GM18951 (cell line): Measurements from ENCODE around the gene ZDHHC13.
"Not testable (repeated sequence)": the region's sequence is repeated elsewhere in the genome, so short reads cannot be mapped to it uniquely, and the experiment has no call there.

Experiments used
- POLR2A ChIP-seq: IDR thresholded peaks from 4 replicates; pipeline ENCODE4 v1.6.1; 2011; ENCODE audit warnings: mild to moderate bottlenecking; ENCODE audit not compliant: insufficient read length, insufficient read depth; ENCODE audit errors: extremely low read depth
- in situ Hi-C: fragments of 300-500 bp; cut with MboI; formaldehyde crosslinking; loops from one replicate; pipeline ENCODE4 v1.12.0; 2022; ENCODE audit warnings: low sequenced_read_pairs, mixed read lengths, inconsistent platforms; ENCODE audit not compliant: unreplicated experiment

The ZDHHC13 gene

GRCh38 chr11:19110295-19110694 lies 6.7 kb upstream of the ZDHHC13 start:
- in situ Hi-C loops: no loop called here
- TF ChIP-seq POLR2A: no peak

GRCh38 chr11:19111809-19112208 lies 5.2 kb upstream of the ZDHHC13 start:
- in situ Hi-C loops: no loop called here
- TF ChIP-seq POLR2A: no peak

GRCh38 chr11:19116276-19116970 lies 545 bp upstream of the ZDHHC13 start:
- in situ Hi-C loops: no loop called here

GRCh38 chr11:19117760-19118097 lies 761 bp downstream of the ZDHHC13 start:
- in situ Hi-C loops: no loop called here
- no peak for TF ChIP-seq POLR2A

More at GRCh38 chr11:19116276-19116970, 545 bp upstream of the ZDHHC13 start:
- no peak for TF ChIP-seq POLR2A

GRCh38 chr11:19121646-19122045 lies 4.7 kb downstream of the ZDHHC13 start:
- no peak for TF ChIP-seq POLR2A
- in situ Hi-C loops: no loop called here

GRCh38 chr11:19122960-19123615 lies 6.1 kb downstream of the ZDHHC13 start:
- TF ChIP-seq POLR2A: no peak
- in situ Hi-C loops: no loop called here

- in situ Hi-C loops: not testable (repeated sequence)
These were observed 9.8 kb downstream of the ZDHHC13 start for GRCh38 chr11:19126562-19127325.

GRCh38 chr11:19134004-19134403 lies 17.0 kb downstream of the ZDHHC13 start:
- in situ Hi-C loops: no loop called here
- no peak for TF ChIP-seq POLR2A

GRCh38 chr11:19136884-19137283 lies 19.9 kb downstream of the ZDHHC13 start:
- in situ Hi-C loops: not testable (repeated sequence)

- no peak for TF ChIP-seq POLR2A
- in situ Hi-C loops: no loop called here
These were observed 28.4 kb downstream of the ZDHHC13 start for GRCh38 chr11:19145319-19145718.

- in situ Hi-C loops: no loop called here
- TF ChIP-seq POLR2A: no peak
These were observed 39.9 kb downstream of the ZDHHC13 start for GRCh38 chr11:19156892-19157291.

- TF ChIP-seq POLR2A: no peak
- in situ Hi-C loops: no loop called here
These were observed 43.9 kb downstream of the ZDHHC13 start for GRCh38 chr11:19160847-19161246.

- TF ChIP-seq POLR2A: no peak
- in situ Hi-C loops: no loop called here
These were observed 44.7 kb downstream of the ZDHHC13 start for GRCh38 chr11:19161651-19162050.

GRCh38 chr11:19162951-19163505 lies 46.1 kb downstream of the ZDHHC13 start:
- in situ Hi-C loops: no loop called here
- no peak for TF ChIP-seq POLR2A
